ENCODE results near the gene NFYB.

Gene NFYB

GRCh38 chr12:104109446-104110271 is 28.4 kb downstream of the NFYB start:
- ATAC-seq: no peak

- ATAC-seq: peak; percentile 92 to 95
These were observed 29.1 kb downstream of the NFYB start for GRCh38 chr12:104108755-104109445.

- ATAC-seq: no peak
These were observed 31.0 kb downstream of the NFYB start for GRCh38 chr12:104106965-104107364.

GRCh38 chr12:104105461-104105860 is 32.5 kb downstream of the NFYB start:
- ATAC-seq: no peak

DNA sequence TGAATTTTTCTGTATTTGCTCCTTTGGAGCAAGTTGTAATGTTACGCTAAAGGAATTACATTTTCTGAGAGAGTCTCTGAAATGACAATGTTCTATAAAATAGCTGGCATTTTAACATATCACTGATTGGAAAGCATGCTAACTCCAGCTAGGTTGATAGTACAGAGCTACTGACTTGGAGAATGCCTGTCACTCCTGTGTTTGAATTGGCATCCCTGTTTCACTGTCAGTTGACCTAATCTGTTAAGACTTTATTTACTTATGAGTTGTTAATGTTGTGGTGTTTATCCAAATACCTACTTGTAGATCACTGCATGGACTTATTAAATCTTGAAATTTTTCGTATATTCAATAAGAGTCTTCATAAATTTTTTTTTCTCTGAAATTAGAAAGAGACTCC is 40.1 kb downstream of the NFYB start:
- no peak for ATAC-seq

GRCh38 chr12:104095289-104095688 is 42.7 kb downstream of the NFYB start:
- no peak for ATAC-seq

GRCh38 chr12:104094284-104094683 is 43.7 kb downstream of the NFYB start:
- ATAC-seq: no peak

DNA sequence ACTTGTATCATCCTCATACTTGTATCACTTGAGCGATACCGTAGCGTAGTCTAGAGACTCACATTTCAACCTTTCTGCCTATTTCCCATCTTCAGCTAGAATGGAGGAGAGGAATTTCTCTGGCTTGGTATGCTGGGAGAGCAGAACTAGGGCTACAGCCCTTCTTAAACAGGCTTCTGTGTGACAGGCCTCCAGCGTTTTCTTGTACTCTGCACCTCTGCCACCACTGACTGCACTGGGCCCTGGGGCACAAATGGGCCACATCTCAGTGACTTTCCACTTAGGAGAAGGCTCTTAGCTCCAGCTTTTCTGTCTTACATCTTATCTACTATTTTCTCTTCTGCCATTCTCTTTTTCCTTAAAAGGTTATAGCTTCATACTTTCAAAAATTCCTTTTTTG is 46.9 kb downstream of the NFYB start:
- ATAC-seq: no peak

- no peak for ATAC-seq
These were observed 47.3 kb downstream of the NFYB start for GRCh38 chr12:104090685-104091084.

DNA sequence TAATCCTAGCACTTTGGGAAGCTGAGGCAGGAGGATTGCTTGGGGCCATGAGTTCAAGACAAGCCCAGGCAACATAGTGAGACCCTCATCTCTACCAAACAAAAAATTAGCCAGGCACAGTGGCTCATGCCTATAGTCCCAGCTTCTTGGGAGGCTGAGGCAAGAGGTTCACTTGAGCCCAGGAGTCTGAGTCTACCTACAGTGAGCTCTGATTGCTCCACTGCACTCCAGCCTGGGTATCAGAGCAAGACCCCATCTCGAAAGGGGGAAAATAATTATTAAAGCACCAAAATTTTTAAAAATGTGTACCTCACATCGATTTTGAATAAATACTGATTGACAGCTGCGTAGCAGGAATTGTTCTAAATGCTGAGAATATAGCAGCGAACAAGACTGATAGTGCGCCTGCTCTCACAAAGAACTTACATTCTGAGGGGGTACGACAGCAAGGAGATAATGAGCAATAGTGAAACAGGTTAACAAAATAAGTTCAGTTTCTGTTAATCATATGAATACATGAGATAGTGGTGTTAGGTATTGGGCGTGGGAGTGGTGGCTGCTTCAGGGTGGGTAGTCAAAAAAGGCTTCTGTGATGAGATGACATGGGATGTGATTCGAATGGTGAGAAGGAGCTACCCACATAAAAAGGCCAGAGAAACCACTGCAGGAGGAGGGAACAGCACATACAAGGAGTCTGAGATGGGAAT is 54.1 kb downstream of the NFYB start:
- ATAC-seq: peak; percentile 92 to 96

DNA sequence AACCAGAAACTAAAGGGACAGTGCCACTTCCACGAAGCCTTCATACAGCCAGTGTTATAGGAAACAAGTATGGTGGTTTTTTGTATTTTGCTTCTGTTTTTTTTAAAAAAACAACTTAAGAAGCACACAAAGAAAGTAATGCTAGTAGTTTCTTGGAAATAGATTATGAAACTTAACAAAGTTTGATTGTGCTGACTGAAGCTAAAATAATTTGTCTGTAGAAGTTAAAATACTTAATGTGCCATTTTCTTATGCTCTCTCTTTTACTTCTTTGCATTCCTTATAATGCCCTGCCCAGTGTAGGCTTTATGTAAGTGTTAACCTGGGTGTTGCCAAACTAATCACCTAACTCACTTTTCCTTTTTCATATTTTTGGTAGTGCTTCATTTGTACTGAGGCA is 57.2 kb downstream of the NFYB start:
- ATAC-seq: no peak

DNA sequence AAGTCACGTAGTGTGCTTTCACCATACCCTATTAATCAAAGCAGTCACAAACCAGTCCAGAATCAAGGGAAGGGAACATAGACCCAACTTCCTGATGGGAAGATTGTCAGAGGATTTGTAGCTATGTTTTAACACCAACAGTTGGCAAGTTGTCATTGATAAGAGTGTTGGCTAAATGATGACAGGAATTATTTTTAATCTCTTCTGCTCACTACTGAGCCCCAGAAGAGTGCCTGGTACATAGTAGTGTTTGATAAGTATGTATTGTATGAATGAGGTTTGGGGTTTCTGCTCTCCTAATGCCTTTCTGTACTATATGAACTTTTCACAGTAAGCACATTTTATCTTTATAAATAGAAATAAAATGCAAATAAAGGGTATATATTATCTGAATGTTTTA is 59.0 kb downstream of the NFYB start:
- no peak for ATAC-seq

- ATAC-seq: no peak
These were observed 64.3 kb downstream of the NFYB start for GRCh38 chr12:104073699-104074098.

DNA sequence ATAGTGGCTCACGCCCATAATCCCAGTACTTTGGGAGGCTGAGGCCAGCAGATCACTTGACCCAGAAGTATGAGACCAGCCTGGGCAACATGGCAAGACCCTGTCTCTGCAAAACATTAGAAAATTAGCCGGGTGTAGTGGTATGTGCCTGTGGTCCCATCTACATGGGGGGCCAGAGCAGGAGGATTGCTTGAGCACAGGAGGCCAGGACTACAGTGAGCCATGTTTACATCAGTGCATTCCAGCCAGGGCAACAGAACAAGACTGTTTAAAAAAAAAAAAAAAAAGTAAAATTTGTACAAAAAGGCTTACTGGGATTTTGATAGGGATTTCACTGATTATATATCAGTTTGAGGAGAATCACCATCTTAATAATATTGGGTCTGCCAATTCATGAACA is 65.9 kb downstream of the NFYB start:
- ATAC-seq: no peak
